HL-60/S4 treated with phorbol 12-myristate 13-acetate at 8.2 ng/mL for 4 days and 3 days (cell line): Measurements from ENCODE around the gene MX2.
"Not testable (repeated sequence)": the region's sequence is repeated elsewhere in the genome, so short reads cannot be mapped to it uniquely, and the experiment has no call there.

ENCODE experiments used
- in situ Hi-C: fragments of 300-500 bp; cut with MboI; formaldehyde crosslinking; loops from 2 replicates; pipeline ENCODE4 v1.15.0; 2022; ENCODE audit warnings: low sequenced_read_pairs

MX2 gene

GRCh38 chr21:41333752-41334151 lies 28.1 kb upstream of the MX2 start:
- in situ Hi-C loops, result no loop called here

- in situ Hi-C loops, result no loop called here
Measured at GRCh38 chr21:41337515-41337914, 24.3 kb upstream of the MX2 start.

- in situ Hi-C loops, result no loop called here
Measured at GRCh38 chr21:41338455-41338854, 23.4 kb upstream of the MX2 start.

GRCh38 chr21:41342035-41342434 lies 19.8 kb upstream of the MX2 start:
- in situ Hi-C loops, result no loop called here

GRCh38 chr21:41344146-41344545 lies 17.7 kb upstream of the MX2 start:
- in situ Hi-C loops, result no loop called here

- in situ Hi-C loops, result no loop called here
Measured at GRCh38 chr21:41345356-41345755, 16.5 kb upstream of the MX2 start.

GRCh38 chr21:41345934-41346685 lies 15.7 kb upstream of the MX2 start:
- in situ Hi-C loops, result no loop called here

GRCh38 chr21:41346758-41347157 lies 15.1 kb upstream of the MX2 start:
- in situ Hi-C loops, result no loop called here

- in situ Hi-C loops, result no loop called here
Measured at GRCh38 chr21:41348434-41348833, 13.4 kb upstream of the MX2 start.

GRCh38 chr21:41349126-41349525 lies 12.7 kb upstream of the MX2 start:
- in situ Hi-C loops, result no loop called here

- in situ Hi-C loops, result no loop called here
Measured at GRCh38 chr21:41349619-41350390, 12.0 kb upstream of the MX2 start.

GRCh38 chr21:41350436-41351155 lies 11.2 kb upstream of the MX2 start:
- in situ Hi-C loops, result no loop called here

- in situ Hi-C loops, result no loop called here
Measured at GRCh38 chr21:41357546-41357945, 4.3 kb upstream of the MX2 start.

- in situ Hi-C loops, result no loop called here
Measured at GRCh38 chr21:41358193-41359166, 3.3 kb upstream of the MX2 start.

- in situ Hi-C loops, result no loop called here
Measured at GRCh38 chr21:41359286-41359685, 2.5 kb upstream of the MX2 start.

GRCh38 chr21:41359754-41360071 lies 2.1 kb upstream of the MX2 start:
- in situ Hi-C loops, result not testable (repeated sequence)

- in situ Hi-C loops, result no loop called here
Measured at GRCh38 chr21:41360072-41360821, 1.6 kb upstream of the MX2 start.

- in situ Hi-C loops, result no loop called here
Measured at GRCh38 chr21:41361053-41361785, 608 bp upstream of the MX2 start.

GRCh38 chr21:41362605-41363369 lies 960 bp downstream of the MX2 start:
- in situ Hi-C loops, result no loop called here
